ENCODE data around the gene CALHM6. TPM values are rescaled to one million over a fixed set of nuclear protein-coding genes. Genes with fewer than 3 reads are reported as not detected.

The CALHM6 gene
- total RNA-seq (10 to 100 TPM in 1 of 9 donors, 1 to 10 TPM in 2, under 1 TPM in 5, not detected in 1; 0.37 to 52.4 (median 0.67) TPM), polyA plus RNA-seq (1 to 10 TPM; 1.3 to 1.8 TPM)
- long read RNA-seq, donor 1, partial matches to known transcripts = 1 of 2 reads
- long read RNA-seq, donor 1, other reads (novel, unspliced or antisense) = 0 of 2 reads
- long read RNA-seq, donor 2, partial matches to known transcripts = 1 of 1 reads
- long read RNA-seq, donor 2, other reads (novel, unspliced or antisense) = 0 of 1 reads
- long read RNA-seq, donor 3, partial matches to known transcripts = 1 of 1 reads
- long read RNA-seq, donor 3, other reads (novel, unspliced or antisense) = 0 of 1 reads

DNA sequence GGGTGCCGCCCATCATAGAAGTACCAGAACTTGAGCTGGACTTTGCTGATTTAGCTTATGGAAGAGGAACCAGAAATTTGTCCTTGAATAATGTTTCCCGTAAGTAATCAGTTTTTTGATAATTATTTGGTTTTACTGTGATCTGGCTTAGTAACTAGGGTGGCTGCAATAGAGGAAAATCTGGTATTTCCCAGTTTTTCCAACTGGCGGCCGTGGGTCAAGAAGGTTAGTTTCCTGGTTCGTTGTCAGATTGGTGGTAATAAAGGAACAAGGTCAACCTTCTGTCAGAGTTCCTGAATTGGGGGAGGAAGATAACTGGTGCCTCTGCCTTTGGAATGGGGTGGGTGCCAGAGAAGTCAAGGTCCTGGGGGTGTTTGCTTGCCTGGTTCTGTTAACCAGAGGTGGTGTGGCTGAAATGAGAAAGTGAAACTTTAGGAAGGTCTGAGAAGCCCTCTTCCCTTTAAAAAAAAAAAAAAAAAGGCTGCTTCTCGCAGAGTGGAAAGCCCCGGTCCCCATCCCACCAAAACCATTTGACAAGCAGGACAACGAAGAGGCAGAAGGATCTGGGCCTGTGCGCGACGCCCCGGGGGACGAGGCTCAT lies at the start of gene CALHM6:
TSS of gene CALHM6 (plus strand) at position 45 of the 601 bp plus-strand sequence. CDS start at position 600, 555 bp downstream.
- Histone ChIP-seq H3K27me3 (peaks cover 0 to 9% (median 0%) of the 10 kb centered on the region in 9 donors), H3K4me1 (peaks cover 0 to 41% (median under 1%) of the 10 kb centered on the region in 12 donors), H3K27ac (peak within 1 kb of the TSS in 5 of 12 donors; percentile 4 to 92 (median 6)), H3K9me3 (no peaks in the 10 kb centered on the region), H3K4me3 (peak within 1 kb of the TSS; percentile 22 to 67 (median 53)), H3K36me3 (no peaks in the 10 kb centered on the region)
- TF ChIP-seq, protein P1, sequence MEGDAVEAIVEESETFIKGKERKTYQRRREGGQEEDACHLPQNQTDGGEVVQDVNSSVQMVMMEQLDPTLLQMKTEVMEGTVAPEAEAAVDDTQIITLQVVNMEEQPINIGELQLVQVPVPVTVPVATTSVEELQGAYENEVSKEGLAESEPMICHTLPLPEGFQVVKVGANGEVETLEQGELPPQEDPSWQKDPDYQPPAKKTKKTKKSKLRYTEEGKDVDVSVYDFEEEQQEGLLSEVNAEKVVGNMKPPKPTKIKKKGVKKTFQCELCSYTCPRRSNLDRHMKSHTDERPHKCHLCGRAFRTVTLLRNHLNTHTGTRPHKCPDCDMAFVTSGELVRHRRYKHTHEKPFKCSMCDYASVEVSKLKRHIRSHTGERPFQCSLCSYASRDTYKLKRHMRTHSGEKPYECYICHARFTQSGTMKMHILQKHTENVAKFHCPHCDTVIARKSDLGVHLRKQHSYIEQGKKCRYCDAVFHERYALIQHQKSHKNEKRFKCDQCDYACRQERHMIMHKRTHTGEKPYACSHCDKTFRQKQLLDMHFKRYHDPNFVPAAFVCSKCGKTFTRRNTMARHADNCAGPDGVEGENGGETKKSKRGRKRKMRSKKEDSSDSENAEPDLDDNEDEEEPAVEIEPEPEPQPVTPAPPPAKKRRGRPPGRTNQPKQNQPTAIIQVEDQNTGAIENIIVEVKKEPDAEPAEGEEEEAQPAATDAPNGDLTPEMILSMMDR (IDR thresholded peaks at IDR 0.05) = no peak
- TF ChIP-seq POLR2A (IDR thresholded peaks at IDR 0.05) = no peak
- peak in 1 of 4 donors; percentile 30 for ATAC-seq
- DNase-seq = no peak
- intact Hi-C loops (cut with DNase I) = no loop called here
- 47 to 61% (median 53%) methylated on average over 13 of the region's 13 CpGs for WGBS, 4 donors

DNA sequence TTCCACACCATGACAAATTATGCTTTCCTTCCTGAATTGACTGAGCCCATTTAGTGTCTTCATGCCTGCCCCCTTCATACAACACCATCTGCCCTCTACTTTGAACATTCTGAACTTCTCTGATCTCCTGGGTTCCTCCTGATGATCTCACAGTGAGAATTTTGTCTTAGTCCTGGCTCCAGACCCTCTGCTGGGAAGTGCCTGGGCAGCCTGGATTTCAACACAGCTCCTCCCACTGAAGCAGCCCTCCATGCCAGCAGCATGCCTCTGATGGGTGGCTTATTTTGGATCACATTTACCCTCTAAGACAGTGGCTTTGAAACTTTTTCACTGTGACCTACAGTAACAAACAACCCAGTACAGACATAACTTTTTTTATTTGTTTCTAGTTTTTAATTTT lies 48.9 kb upstream of the CALHM6 start:
- no peaks in the 10 kb centered on the region for H3K27me3 ChIP-seq
- peaks cover 0 to 50% (median 28%) of the 10 kb centered on the region in 12 donors for H3K4me1 ChIP-seq
- no peaks in the 10 kb centered on the region for H3K9me3 ChIP-seq
- DNase-seq = no peak
- peak in 3 of 4 donors; percentile 61 to 69 (median 64) for ATAC-seq
- H3K4me3 ChIP-seq = no peak overlapping the region
- intact Hi-C loops (cut with DNase I) = loop anchor here in 1 of 10 donors (10.0 kb wide), 1 partner anchor 127 kb away; no protein-coding TSS in a partner anchor
- H3K36me3 ChIP-seq = no peaks in the 10 kb centered on the region
- no peak for TF ChIP-seq POLR2A (IDR thresholded peaks at IDR 0.05)
- TF ChIP-seq, protein P1 (IDR thresholded peaks at IDR 0.05) = no peak
- H3K27ac ChIP-seq = peak overlapping the region in 5 of 12 donors; percentile 3 to 56 (median 7)

- WGBS, 4 donors = 90 to 94% (median 93%) methylated on average over 1 of the region's 1 CpG
- DNase-seq (no peak), ATAC-seq (no peak)
- no peak overlapping the region for H3K4me3 ChIP-seq
- H3K27me3 ChIP-seq = no peaks in the 10 kb centered on the region
- intact Hi-C loops (cut with DNase I) = loop anchor here in 1 of 10 donors (10.0 kb wide), 1 partner anchor 129 kb away; no protein-coding TSS in a partner anchor
- peaks cover 0 to 44% (median 27%) of the 10 kb centered on the region in 12 donors for H3K4me1 ChIP-seq
- no peak for TF ChIP-seq POLR2A (IDR thresholded peaks at IDR 0.05)
- TF ChIP-seq, protein P1 (IDR thresholded peaks at IDR 0.05) = no peak
- H3K27ac ChIP-seq = no peak overlapping the region
- no peaks in the 10 kb centered on the region for H3K9me3 ChIP-seq
- no peaks in the 10 kb centered on the region for H3K36me3 ChIP-seq
These were observed 47.8 kb upstream of the CALHM6 start for GRCh38 chr6:116413357-116413756.

GRCh38 chr6:116417661-116418060 lies 43.5 kb upstream of the CALHM6 start:
- no peak overlapping the region for H3K4me3 ChIP-seq
- 82 to 85% (median 82%) methylated on average over 3 of the region's 3 CpGs for WGBS, 4 donors
- no peak overlapping the region for H3K27ac ChIP-seq
- no peaks in the 10 kb centered on the region for H3K9me3 ChIP-seq
- intact Hi-C loops (cut with DNase I) = loop anchor here in 1 of 10 donors (10.0 kb wide), 1 partner anchor 133 kb away; no protein-coding TSS in a partner anchor
- H3K4me1 ChIP-seq = peaks cover 0 to 27% (median 9%) of the 10 kb centered on the region in 12 donors
- DNase-seq (no peak), ATAC-seq (no peak)
- no peaks in the 10 kb centered on the region for H3K27me3 ChIP-seq
- TF ChIP-seq, protein P1 (IDR thresholded peaks at IDR 0.05) = no peak
- TF ChIP-seq POLR2A (IDR thresholded peaks at IDR 0.05) = no peak
- H3K36me3 ChIP-seq = no peaks in the 10 kb centered on the region

All from heart left ventricle (tissue), 16 donors.